HG02938 (cell line): Measurements from ENCODE around the gene SRRD.
"Not testable (repeated sequence)": the region's sequence is repeated elsewhere in the genome, so short reads cannot be mapped to it uniquely, and the experiment has no call there.

Source experiments
- ATAC-seq: cut with Tn5 transposase; IDR thresholded peaks from one replicate; pipeline ENCODE4 v1.9.1; 2021; ENCODE audit warnings: mild to moderate bottlenecking, moderate library complexity; ENCODE audit not compliant: unreplicated experiment

The SRRD gene

GRCh38 chr22:26514419-26515161 is 30.9 kb downstream of the SRRD start:
- ATAC-seq = no peak

GRCh38 chr22:26515931-26516330 is 32.3 kb downstream of the SRRD start:
- no peak for ATAC-seq

- ATAC-seq = no peak
Measured at GRCh38 chr22:26516503-26516902, 32.8 kb downstream of the SRRD start.

- ATAC-seq = no peak
Measured at GRCh38 chr22:26517429-26517828, 33.8 kb downstream of the SRRD start.

GRCh38 chr22:26522012-26522411 is 38.3 kb downstream of the SRRD start:
- no peak for ATAC-seq

DNA sequence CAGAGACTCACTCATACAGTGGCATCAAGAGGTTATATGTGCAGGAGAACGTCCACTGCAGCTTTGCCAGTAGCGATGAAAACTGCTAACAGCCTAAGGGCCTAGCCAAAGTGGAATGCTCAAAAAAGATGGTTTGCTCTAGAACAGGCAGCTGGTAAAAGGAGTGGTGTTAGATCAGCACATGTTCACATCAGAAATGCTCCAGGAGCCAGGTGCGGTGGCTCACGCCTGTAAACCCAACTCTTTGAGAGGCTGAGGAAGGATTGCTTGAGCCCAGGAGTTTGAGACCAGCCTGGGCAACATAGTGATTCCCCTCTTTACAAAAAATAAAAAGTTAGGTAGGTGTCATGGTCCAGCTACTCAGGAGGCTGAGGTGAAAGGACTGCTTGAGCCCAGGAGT is 38.9 kb downstream of the SRRD start:
- no peak for ATAC-seq

GRCh38 chr22:26524870-26525269 is 41.2 kb downstream of the SRRD start:
- ATAC-seq = no peak

DNA sequence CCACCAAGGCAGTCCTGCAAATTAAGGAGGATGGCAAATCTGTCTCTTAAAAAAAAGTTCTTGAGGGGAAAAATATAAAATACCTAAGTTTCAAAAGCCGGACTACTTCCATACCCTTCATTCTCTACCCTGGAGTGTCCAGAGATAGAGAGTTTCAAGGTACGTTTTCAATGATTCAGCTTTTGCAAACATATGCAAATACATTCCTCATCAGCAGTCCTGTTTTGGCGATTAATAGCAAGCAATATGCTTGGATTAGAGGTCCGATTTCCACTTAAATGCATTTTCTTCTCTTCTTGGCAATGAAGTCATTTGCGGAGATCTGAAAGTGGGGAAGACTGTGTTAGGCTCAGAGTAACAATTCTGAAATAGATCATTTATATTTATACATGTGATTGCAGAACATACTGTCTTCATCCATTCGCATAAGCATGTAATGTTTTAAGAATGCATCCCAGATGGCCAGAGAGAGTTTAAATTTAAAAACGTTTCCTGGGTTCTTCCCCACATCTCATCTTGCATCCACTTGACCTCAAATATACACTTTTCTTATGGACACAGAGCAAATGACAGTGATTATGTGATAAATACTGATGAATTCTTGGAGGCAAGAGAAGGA is 42.4 kb downstream of the SRRD start:
- ATAC-seq = no peak

DNA sequence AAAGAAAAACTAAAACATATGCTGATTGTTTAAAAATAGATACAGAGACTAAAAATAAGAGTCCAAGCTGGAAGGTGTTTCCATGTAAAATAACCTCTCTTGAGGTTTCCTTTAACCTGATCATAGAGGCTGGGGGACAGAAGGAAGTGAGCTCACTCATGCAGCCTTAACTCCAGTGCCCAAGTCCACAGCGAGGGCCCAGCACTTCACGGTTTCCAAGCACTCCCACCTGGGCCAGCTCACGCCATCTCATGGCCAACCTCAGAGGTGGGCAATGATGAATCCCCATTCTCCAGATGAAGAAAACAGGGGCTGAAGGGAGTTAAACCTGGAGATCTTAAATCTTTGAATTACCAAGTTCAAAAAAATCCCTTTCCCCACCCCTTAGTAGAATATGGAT is 43.5 kb downstream of the SRRD start:
- no peak for ATAC-seq

DNA sequence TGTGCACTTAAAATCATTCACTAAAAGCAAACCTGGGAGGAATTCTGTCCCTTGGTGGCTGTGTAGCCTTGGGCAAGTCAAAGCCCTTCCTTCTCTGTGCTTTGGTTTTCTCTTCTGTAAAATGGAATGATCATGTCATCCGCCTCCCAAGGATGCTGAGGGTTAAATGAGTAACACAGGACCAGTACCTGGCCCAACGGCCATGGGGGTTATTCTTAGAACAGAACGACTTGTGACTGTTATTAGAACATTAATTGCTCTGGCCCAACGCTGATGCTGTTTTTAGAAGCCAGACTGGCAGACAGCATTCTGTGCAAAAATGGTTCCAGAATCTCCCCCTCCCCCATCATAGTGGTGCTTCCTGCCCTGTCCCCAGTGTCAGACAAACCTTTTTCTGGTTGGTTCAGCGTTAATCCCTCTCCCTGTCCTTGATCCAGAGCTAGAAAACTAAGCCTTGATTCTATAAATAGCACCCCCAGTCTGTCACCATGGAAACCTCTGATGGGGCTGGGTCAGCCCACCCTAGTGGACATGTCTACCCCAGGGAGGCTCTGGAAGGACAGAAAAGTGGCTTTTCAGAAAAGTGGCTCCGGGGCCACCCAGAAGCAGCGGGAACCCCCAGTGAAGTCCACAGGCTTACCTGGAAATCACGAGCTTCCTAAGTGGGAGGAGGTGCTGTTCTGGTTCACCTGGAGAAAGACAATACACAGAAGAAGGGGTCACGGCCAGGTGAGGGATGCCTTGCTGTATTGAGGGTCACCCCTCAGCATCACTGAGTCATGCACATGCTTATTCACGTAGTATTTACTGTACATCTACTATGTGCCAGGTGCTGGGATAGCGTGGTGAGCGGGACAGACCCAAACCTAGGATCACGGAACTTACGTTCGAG is 44.1 kb downstream of the SRRD start:
- no peak for ATAC-seq

DNA sequence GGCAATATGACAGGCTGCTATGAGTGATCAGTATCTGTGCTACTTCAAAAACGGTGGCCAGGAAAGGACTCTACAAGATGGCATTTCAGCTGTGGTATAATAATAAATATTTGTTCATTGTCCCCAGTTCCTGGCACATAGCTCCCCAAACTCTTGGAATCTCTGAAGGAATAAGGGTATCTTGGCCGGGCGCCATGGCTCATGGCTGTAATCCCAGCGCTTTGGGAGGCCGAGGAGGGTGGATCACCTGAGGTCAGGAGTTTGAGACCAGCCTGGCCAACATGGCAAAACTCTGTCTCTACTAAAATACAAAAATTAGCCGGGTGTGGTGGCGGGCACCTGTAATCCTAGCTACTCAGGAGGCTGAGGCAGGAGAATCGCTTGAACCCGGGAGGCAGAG is 44.8 kb downstream of the SRRD start:
- not testable (repeated sequence) for ATAC-seq

DNA sequence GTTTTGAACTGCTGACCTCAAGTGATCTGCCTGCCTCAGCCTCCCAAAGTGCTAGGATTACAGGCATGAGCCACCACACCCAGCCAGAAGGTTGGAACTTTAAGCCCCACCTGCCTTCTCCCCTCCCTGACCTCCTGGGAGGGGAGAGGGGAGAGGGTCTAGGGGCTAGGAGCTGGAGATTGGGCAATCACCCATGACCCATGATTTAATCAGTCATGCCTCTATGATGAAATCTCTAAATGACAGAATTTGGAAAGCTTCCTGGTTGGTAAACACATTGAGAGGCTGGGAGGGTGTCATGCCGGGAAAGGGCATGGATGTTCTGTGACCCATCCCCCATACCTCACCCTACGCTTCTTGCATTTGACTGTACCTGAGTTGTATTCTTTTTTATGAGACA is 45.7 kb downstream of the SRRD start:
- ATAC-seq = no peak

DNA sequence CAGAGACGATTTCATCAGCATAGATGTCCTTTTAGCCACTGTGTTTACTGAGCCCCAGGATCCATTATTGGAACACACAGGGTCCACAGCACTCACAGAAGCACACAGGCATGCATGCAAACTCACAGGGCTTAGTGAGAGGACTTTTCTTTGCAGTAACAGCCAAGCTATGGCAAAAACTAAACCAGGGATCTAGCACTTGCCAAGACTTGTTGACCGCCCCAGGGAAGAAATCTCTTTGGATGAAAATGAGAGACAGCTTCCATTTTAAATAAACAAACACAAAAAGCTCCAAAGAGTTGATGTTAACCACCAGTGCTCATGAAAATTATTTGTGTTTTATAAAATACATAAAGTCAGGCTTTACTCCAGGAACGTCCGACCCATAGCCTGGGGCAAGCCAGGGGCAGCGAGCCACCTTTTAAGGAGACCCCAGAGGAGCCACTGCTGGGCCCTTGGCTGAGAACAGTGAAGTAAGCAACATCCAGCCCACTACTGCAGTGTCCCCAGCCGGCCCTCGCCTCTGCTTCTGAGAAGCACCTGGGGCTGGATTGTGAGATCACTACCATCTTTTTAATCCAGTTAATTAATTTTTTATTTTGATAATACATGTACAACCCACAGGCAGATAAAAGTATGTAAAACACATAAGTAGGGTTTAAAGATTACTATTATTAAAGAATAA is 50.6 kb downstream of the SRRD start:
- ATAC-seq = no peak

DNA sequence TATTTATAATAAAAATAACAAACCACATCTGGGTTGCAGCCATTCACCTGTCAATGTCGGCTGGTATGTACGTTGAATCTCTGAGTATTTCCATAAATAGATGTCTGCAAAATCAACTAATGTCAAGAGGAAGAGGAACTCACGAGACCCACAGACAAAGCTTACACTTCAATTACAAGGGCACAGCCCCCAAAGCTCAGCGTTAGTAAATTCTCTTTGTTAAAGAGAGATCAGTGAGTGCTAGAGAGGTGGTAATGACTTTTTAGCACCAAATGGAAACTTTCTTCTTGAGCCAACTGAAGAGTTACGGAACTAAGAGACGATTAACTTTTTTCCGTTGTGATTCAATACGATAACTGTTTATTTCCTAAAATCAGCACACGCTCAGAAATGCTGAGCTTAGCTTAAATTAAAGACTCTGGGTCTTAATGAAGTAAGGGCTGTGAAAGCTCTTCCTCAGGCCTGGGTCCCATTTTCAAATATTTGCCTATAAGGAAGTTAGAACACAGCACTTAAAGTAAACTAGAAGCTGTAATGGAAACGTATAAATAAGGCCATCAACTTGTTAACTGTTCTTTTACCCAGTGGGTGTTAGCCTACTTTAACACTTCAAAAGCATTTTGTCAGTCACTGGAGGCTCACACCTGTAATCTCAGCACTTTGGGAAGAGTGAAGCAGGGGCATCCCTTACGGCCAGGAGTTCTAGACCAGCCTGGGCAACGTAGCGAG is 51.4 kb downstream of the SRRD start:
- ATAC-seq = no peak

DNA sequence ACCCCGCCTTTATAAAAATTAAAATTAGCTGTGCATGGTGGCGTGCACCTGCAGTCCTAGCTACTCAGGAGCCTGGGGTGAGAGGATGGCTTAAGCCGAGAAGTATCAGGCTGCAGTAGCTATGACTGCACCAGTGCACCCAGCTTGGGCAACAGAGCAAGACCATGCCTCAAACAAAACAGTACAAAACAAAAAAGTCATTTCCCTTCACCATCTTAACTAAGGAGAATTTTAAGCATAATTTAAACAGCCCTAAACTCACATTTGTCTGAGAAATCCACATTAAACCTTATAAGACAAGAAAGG is 51.9 kb downstream of the SRRD start:
- ATAC-seq = no peak

DNA sequence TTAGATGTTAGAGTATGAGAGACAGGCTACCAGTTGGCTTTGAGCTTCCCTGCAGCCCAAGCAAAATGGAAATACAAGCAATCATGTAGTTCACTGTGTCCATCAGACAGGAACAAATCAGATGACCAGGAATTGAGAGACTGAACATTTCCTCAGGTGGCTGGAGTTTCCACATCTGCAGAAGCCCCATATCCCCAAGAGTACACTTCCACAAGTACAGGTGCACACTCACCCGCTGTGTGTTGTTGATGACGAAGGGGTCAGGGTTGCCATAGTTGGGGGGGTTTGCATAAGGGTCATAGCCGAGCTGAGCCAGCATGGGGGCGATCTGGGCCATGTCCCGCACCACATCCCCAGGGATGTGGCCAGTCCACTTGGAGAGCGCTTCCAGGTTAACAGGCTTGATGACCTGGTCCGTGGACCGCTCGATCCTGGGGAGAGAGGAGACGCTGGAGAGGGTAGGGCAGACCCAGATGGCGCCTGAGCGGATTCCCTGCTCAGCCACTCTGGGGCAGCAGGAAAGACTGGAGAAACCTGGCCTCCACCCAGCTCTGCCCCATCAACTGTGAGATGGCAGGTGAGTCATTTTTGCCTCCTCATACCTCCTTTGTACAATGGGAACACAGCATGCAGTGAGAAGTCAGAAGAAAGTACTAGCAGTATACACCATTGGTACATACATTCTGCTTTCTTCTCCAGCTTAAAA is 52.5 kb downstream of the SRRD start:
- ATAC-seq = no peak

DNA sequence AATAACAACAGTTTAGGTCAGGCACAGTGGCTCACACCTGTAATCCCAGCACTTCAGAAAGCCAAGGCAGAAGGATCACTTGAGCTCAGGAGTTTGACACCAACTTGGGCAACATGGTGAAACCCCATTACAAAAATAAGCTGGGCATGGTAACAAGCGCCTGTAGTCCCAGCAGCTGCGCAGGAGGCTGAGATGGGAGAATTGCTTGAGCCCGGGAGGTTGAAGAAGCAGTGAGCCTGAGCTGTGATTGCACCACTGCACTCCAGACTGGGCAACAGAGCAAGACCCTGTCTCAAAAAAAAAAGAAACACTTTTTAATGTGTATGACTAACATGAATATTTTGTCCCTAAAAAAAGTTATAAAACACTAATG is 53.1 kb downstream of the SRRD start:
- ATAC-seq = no peak

GRCh38 chr22:26540119-26540518 is 56.4 kb downstream of the SRRD start:
- ATAC-seq = no peak

GRCh38 chr22:26541167-26541819 is 57.6 kb downstream of the SRRD start:
- no peak for ATAC-seq

DNA sequence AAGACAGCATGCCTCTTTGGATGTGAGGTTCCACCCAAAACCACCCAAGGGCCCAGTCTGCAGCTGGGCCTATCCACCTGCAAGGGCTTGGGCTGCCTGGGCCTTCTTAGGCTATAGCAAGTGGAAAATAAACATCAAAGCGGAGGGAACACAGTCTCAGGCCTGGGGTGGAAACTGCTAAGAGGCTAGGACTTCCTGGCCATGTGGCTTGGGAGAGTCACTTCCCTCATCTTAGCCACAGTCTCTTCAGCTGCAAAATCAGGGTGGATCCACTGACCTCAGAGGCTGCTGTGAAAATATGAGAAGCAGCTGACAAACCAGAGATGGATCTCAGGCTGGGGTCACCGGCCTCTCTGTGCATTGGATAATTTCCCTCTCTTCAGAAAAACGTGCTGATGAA is 59.2 kb downstream of the SRRD start:
- no peak for ATAC-seq
